HEK293 (cell line): Measurements from ENCODE around the gene AGMO.

Source experiments
- CTCF ChIA-PET: fragments of 350-600 bp; formaldehyde crosslinking; extraction: SDS; loops from one replicate; lab custom pipeline; 2021; ENCODE audit warnings: antibody characterized with exemption; lab: Yijun Ruan, JAX
- POLR2A ChIA-PET: fragments of 300-600 bp; formaldehyde crosslinking; extraction: SDS; loops from one replicate; lab custom pipeline; 2020; ENCODE audit warnings: antibody characterized with exemption, inconsistent platforms; lab: Yijun Ruan, JAX
- H3K27ac ChIP-seq: fragments of 200-500 bp; sonication (Bioruptor generic); 2 replicates; pipeline ENCODE4 v1.5.1; 2014; ENCODE audit warnings: low read depth, low read length, control low read depth, inconsistent platforms; ENCODE audit errors: extremely low read depth
- H3K36me3 ChIP-seq, 2 experiments: fragments of 200-500 bp in 1 of 2; sonication (Bioruptor generic) in 1 of 2; 1 replicate in 1 of 2; 2 replicates in 1 of 2; pipeline ENCODE4 v1.5.1; 2014 to 2017; ENCODE audit warnings: inconsistent platforms in 2 of 2, low read length in 2 of 2; ENCODE audit not compliant: control insufficient read depth in 2 of 2, insufficient read depth in 1 of 2
- H3K4me1 ChIP-seq: fragments of 200-500 bp; sonication (Bioruptor generic); 2 replicates; pipeline ENCODE4 v1.5.1; 2014; ENCODE audit warnings: mild to moderate bottlenecking, low read length, inconsistent platforms; ENCODE audit not compliant: control insufficient read depth, insufficient read depth
- H3K4me3 ChIP-seq: 2 replicates; pipeline ENCODE4 v1.5.1; 2011; ENCODE audit warnings: low read depth, mild to moderate bottlenecking, control low read depth, low read length, moderate library complexity
- H3K9me3 ChIP-seq: fragments of 200-500 bp; sonication (Bioruptor generic); 2 replicates; pipeline ENCODE4 v1.5.1; 2014; ENCODE audit warnings: low read depth, low read length, inconsistent platforms; ENCODE audit not compliant: control insufficient read depth, insufficient read depth
- BCL6B ChIP-seq: fragments of 450-650 bp; formaldehyde crosslinking; IDR thresholded peaks from 2 replicates; pipeline ENCODE4 v1.5.1; 2017; ENCODE audit warnings: missing biosample characterization, missing genetic modification characterization
- ELK4 ChIP-seq: IDR thresholded peaks from 2 replicates; pipeline ENCODE4 v1.6.1; 2011; ENCODE audit warnings: mild to moderate bottlenecking, low read depth, low read length, borderline replicate concordance
- HOXD13 ChIP-seq: sonication (generic); formaldehyde crosslinking; IDR thresholded peaks from 2 replicates; pipeline ENCODE4 v1.8.0; 2022; ENCODE audit warnings: missing genetic modification reagents, borderline replicate concordance
- IKZF3 ChIP-seq: fragments of 450-650 bp; IDR thresholded peaks from 2 replicates; pipeline ENCODE4 v1.5.0; 2018; ENCODE audit warnings: missing biosample characterization, mild to moderate bottlenecking, missing genetic modification characterization, moderate library complexity
- KLF7 ChIP-seq: fragments of 450-650 bp; formaldehyde crosslinking; IDR thresholded peaks from 2 replicates; pipeline ENCODE4 v1.5.1; 2016; ENCODE audit warnings: missing biosample characterization, missing genetic modification characterization, borderline replicate concordance
- PRDM1 ChIP-seq: fragments of 450-650 bp; formaldehyde crosslinking; IDR thresholded peaks from 2 replicates; pipeline ENCODE4; 2016; ENCODE audit warnings: missing biosample characterization, missing genetic modification characterization
- PRDM6 ChIP-seq: fragments of 450-650 bp; formaldehyde crosslinking; IDR thresholded peaks from 2 replicates; pipeline ENCODE4 v1.5.1; 2017; ENCODE audit warnings: missing biosample characterization, missing genetic modification characterization
- SCRT2 ChIP-seq: fragments of 450-650 bp; formaldehyde crosslinking; IDR thresholded peaks from 2 replicates; pipeline ENCODE4 v1.5.1; 2016; ENCODE audit warnings: missing biosample characterization, missing genetic modification characterization
- TCF7L2 ChIP-seq: IDR thresholded peaks from 2 replicates; pipeline ENCODE4 v1.6.1; 2011; ENCODE audit warnings: low read depth, mild to moderate bottlenecking, inconsistent platforms, low read length, moderate library complexity, borderline replicate concordance
- YY1 ChIP-seq: fragments of 450-650 bp; formaldehyde crosslinking; IDR thresholded peaks from 2 replicates; pipeline ENCODE4 v1.5.1; 2018; ENCODE audit warnings: missing biosample characterization, missing genetic modification characterization
- ZBTB26 ChIP-seq: fragments of 450-650 bp; formaldehyde crosslinking; optimal IDR thresholded peaks from 2 replicates; pipeline ENCODE3; 2016; ENCODE audit warnings: missing biosample characterization, mild to moderate bottlenecking, missing genetic modification characterization
- ZNF112 ChIP-seq: fragments of 450-650 bp; formaldehyde crosslinking; IDR thresholded peaks from 2 replicates; pipeline ENCODE4 v1.5.0; 2017; ENCODE audit warnings: missing biosample characterization, missing genetic modification characterization
- ZNF133 ChIP-seq: fragments of 450-650 bp; formaldehyde crosslinking; IDR thresholded peaks from 2 replicates; pipeline ENCODE4 v1.5.1; 2016; ENCODE audit warnings: missing biosample characterization, missing genetic modification characterization
- ZNF184 ChIP-seq: fragments of 450-650 bp; IDR thresholded peaks from 2 replicates; pipeline ENCODE4 v1.5.1; 2018; ENCODE audit warnings: missing biosample characterization, mild to moderate bottlenecking, missing genetic modification characterization
- ZNF202 ChIP-seq: fragments of 450-650 bp; formaldehyde crosslinking; IDR thresholded peaks from 2 replicates; pipeline ENCODE4 v1.5.1; 2016; ENCODE audit warnings: missing biosample characterization, missing genetic modification characterization, borderline replicate concordance
- ZNF248 ChIP-seq: fragments of 450-650 bp; formaldehyde crosslinking; IDR thresholded peaks from 2 replicates; pipeline ENCODE4 v1.5.1; 2017; ENCODE audit warnings: missing biosample characterization, missing genetic modification characterization
- ZNF266 ChIP-seq: fragments of 450-650 bp; formaldehyde crosslinking; IDR thresholded peaks from 2 replicates; pipeline ENCODE4 v1.5.1; 2016; ENCODE audit warnings: missing biosample characterization, missing genetic modification characterization, low read depth
- ZNF292 ChIP-seq: fragments of 450-650 bp; formaldehyde crosslinking; IDR thresholded peaks from 2 replicates; pipeline ENCODE4 v1.5.1; 2016; ENCODE audit warnings: low read depth, missing biosample characterization, missing genetic modification characterization, borderline replicate concordance
- ZNF324 ChIP-seq: fragments of 450-650 bp; formaldehyde crosslinking; IDR thresholded peaks from 2 replicates; pipeline ENCODE4 v1.5.1; 2016; ENCODE audit warnings: missing biosample characterization, missing genetic modification characterization
- ZNF366 ChIP-seq: fragments of 450-650 bp; formaldehyde crosslinking; conservative IDR thresholded peaks from 2 replicates; pipeline ENCODE4 v1.5.1; 2016; ENCODE audit warnings: missing biosample characterization, missing genetic modification characterization
- ZNF610 ChIP-seq: fragments of 450-650 bp; formaldehyde crosslinking; IDR thresholded peaks from 2 replicates; pipeline ENCODE4 v1.5.1; 2016; ENCODE audit warnings: missing biosample characterization, missing genetic modification characterization, borderline replicate concordance
- ZNF624 ChIP-seq: fragments of 450-650 bp; formaldehyde crosslinking; IDR thresholded peaks from 2 replicates; pipeline ENCODE4 v1.5.1; 2017; ENCODE audit warnings: missing biosample characterization, missing genetic modification characterization
- ZNF639 ChIP-seq: fragments of 450-650 bp; formaldehyde crosslinking; IDR thresholded peaks from 2 replicates; pipeline ENCODE4 v1.5.1; 2016; ENCODE audit warnings: missing biosample characterization, missing genetic modification characterization
- ZNF664 ChIP-seq: fragments of 450-650 bp; formaldehyde crosslinking; IDR thresholded peaks from 2 replicates; pipeline ENCODE4 v1.5.1; 2016; ENCODE audit warnings: missing biosample characterization, missing genetic modification characterization
- ZNF776 ChIP-seq: fragments of 450-650 bp; formaldehyde crosslinking; IDR thresholded peaks from 2 replicates; pipeline ENCODE4 v1.5.0; 2017; ENCODE audit warnings: missing biosample characterization, missing genetic modification characterization, borderline replicate concordance
- ZNF791 ChIP-seq: fragments of 450-650 bp; formaldehyde crosslinking; IDR thresholded peaks from 2 replicates; pipeline ENCODE4 v1.5.1; 2016; ENCODE audit warnings: missing biosample characterization, missing genetic modification characterization
- ZSCAN16 ChIP-seq: fragments of 450-650 bp; formaldehyde crosslinking; IDR thresholded peaks from 2 replicates; pipeline ENCODE4 v1.5.1; 2016; ENCODE audit warnings: missing biosample characterization, missing genetic modification characterization
- ZXDB ChIP-seq: fragments of 450-650 bp; formaldehyde crosslinking; IDR thresholded peaks from 2 replicates; pipeline ENCODE4 v1.5.1; 2016; ENCODE audit warnings: missing biosample characterization, missing genetic modification characterization

Gene AGMO

GRCh38 chr7:15567652-15568051, 5.8 kb upstream of the AGMO start:
- H3K27ac ChIP-seq = no peak overlapping the region
- H3K4me1 ChIP-seq = peaks cover 5% of the 10 kb centered on the region; the same call in 1 of the 2 replicates
- TF ChIP-seq ZNF324 (tag by site-specific recombination) (no peak), ZNF184 (tag by site-specific recombination) (no peak), YY1 (tag by site-specific recombination) (no peak), IKZF3 (tag by site-specific recombination) (no peak), ZNF791 (no peak)
- no peaks in the 10 kb centered on the region for H3K36me3 ChIP-seq
- ChIA-PET POLR2A (no interaction called here), CTCF (no interaction called here)
- H3K9me3 ChIP-seq = no peaks in the 10 kb centered on the region
- H3K4me3 ChIP-seq = no peak overlapping the region

- Histone ChIP-seq H3K36me3 (no peaks in the 10 kb centered on the region), H3K4me3 (no peak overlapping the region)
- POLR2A ChIA-PET = no interaction called here
- CTCF ChIA-PET = interaction anchor here (0.6 kb wide), 1 partner anchor 531 kb away, joined by 4 read pairs; no protein-coding TSS in a partner anchor
- TF ChIP-seq TCF7L2 (no peak), ZNF248 (tag by site-specific recombination) (no peak), ZBTB26 (no peak), SCRT2 (tag by site-specific recombination) (no peak), ZNF202 (no peak), ZNF776 (tag by site-specific recombination) (no peak)
- TF ChIP-seq, all 188 proteins: peak for 0
- Histone ChIP-seq H3K4me1 (peaks cover 5% of the 10 kb centered on the region; the same call in 1 of the 2 replicates), H3K9me3 (no peaks in the 10 kb centered on the region), H3K27ac (no peak overlapping the region)
Observed at GRCh38 chr7:15567036-15567435, 5.2 kb upstream of the AGMO start.

- POLR2A ChIA-PET = no interaction called here
- Histone ChIP-seq H3K4me3 (no peak overlapping the region), H3K9me3 (no peaks in the 10 kb centered on the region), H3K27ac (no peak overlapping the region), H3K4me1 (peaks cover 5% of the 10 kb centered on the region; the same call in 1 of the 2 replicates), H3K36me3 (no peaks in the 10 kb centered on the region)
- CTCF ChIA-PET = interaction anchor here (0.6 kb wide), 1 partner anchor 532 kb away, joined by 4 read pairs; no protein-coding TSS in a partner anchor
- no peak for TF ChIP-seq ZNF639 (tag by site-specific recombination)
- no peak for TF ChIP-seq ZNF133 (tag by site-specific recombination)
- TF ChIP-seq ZNF366 (tag by site-specific recombination) = no peak
- no peak for TF ChIP-seq ZXDB
- no peak for TF ChIP-seq PRDM6
- TF ChIP-seq BCL6B (tag by site-specific recombination) = no peak
- TF ChIP-seq ZNF292 = no peak
- no peak for TF ChIP-seq ZNF610 (tag by site-specific recombination)
- no peak for TF ChIP-seq ZNF624
- TF ChIP-seq ZSCAN16 = no peak
- no peak for TF ChIP-seq ELK4
- TF ChIP-seq ZNF664 (tag by site-specific recombination) = no peak
- TF ChIP-seq ZNF266 (tag by site-specific recombination) = no peak
- no peak for TF ChIP-seq HOXD13
- TF ChIP-seq ZNF112 (tag by site-specific recombination) = no peak
- no peak for TF ChIP-seq KLF7 (tag by site-specific recombination)
- TF ChIP-seq PRDM1 = no peak
Observed at GRCh38 chr7:15566476-15566875, 4.7 kb upstream of the AGMO start.
